ENCODE measurements around the gene TLE1. TPM values are rescaled to one million over a fixed set of nuclear protein-coding genes. Genes with fewer than 3 reads are reported as not detected.

TLE1 gene
- total and polyA plus RNA-seq, 2 donors (not counting 1 experiment from before 2014, with no cell fraction given), result 33.5 to 80.3 TPM

DNA sequence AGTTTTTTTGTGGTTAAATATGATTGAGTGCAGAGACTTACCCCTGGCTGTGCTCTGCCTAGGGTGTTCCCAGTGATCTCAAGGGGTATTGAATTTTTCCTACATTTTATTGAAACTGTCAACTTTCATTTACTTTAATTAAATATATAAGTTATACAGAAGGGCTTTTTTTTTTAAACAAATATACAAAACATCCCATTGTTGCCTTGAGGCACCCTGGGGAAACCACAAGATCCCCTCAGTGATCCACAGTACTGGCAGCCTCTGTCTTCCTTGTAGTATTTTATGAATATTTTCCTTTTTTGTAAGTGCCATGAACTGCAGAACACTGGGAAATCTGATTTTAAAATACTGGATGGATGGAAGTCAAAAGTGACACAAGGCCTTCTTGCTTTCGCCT, 123.7 kb downstream of the TLE1 start:
- H3K4me3 Mint-ChIP-seq, result no peak overlapping the region
- Histone ChIP-seq H4K20me1 (ENCODE audit: control insufficient read depth, insufficient read depth, low read length, poor library complexity, severe bottlenecking) (no peaks in the 10 kb centered on the region), H3K27me3 (replicated peaks in 1 of 4; ENCODE audit: control extremely low read depth in 1 of 4, control insufficient read depth in 3 of 4, insufficient read depth in 4 of 4, low read length in 3 of 4) (no peaks in the 10 kb centered on the region), H3K79me2 (ENCODE audit: control insufficient read depth, insufficient read depth, low read length) (no peaks in the 10 kb centered on the region), H3K4me1 (ENCODE audit: control insufficient read depth in 2 of 2, insufficient read depth in 2 of 2, low read length in 2 of 2) (peaks cover 0 to under 1% of the 10 kb centered on the region in 2 donors), H3K4me2 (replicated peaks; ENCODE audit: low read depth, low read length, poor library complexity, severe bottlenecking) (no peak overlapping the region), H3K9ac (ENCODE audit: low read length) (no peak overlapping the region), H3K36me3 (replicated peaks in 1 of 2; ENCODE audit: control extremely low read depth in 1 of 2, control insufficient read depth in 1 of 2, extremely low read depth in 1 of 2, insufficient read depth in 2 of 2, low read length in 1 of 2) (no peaks in the 10 kb centered on the region), H2AFZ (ENCODE audit: insufficient read depth, low read depth, low read length, poor library complexity, severe bottlenecking) (no peak overlapping the region), H3K4me3 (ENCODE audit: control extremely low read depth in 1 of 5, extremely low read depth in 1 of 5, insufficient read depth in 1 of 5, low read depth in 2 of 5, low read length in 4 of 5) (no peak overlapping the region), H3K27ac (ENCODE audit: low read length in 2 of 2) (no peak overlapping the region), H3K9me3 (ENCODE audit: control extremely low read depth in 1 of 3, control insufficient read depth in 2 of 3, insufficient read depth in 1 of 3, low read length in 2 of 3) (no peaks in the 10 kb centered on the region)
- ChIA-PET CTCF (no interaction called here), POLR2A (no interaction called here)
- H3K27ac Mint-ChIP-seq, result no peak overlapping the region
- H3K9me3 Mint-ChIP-seq (ENCODE audit: insufficient read depth), result no peaks in the 10 kb centered on the region
- no peak for TF ChIP-seq EZH2 (IDR thresholded peaks at IDR 0.05; ENCODE audit: borderline replicate concordance, insufficient read depth, low read depth, low read length, poor library complexity, severe bottlenecking)
- TF ChIP-seq, protein P1, sequence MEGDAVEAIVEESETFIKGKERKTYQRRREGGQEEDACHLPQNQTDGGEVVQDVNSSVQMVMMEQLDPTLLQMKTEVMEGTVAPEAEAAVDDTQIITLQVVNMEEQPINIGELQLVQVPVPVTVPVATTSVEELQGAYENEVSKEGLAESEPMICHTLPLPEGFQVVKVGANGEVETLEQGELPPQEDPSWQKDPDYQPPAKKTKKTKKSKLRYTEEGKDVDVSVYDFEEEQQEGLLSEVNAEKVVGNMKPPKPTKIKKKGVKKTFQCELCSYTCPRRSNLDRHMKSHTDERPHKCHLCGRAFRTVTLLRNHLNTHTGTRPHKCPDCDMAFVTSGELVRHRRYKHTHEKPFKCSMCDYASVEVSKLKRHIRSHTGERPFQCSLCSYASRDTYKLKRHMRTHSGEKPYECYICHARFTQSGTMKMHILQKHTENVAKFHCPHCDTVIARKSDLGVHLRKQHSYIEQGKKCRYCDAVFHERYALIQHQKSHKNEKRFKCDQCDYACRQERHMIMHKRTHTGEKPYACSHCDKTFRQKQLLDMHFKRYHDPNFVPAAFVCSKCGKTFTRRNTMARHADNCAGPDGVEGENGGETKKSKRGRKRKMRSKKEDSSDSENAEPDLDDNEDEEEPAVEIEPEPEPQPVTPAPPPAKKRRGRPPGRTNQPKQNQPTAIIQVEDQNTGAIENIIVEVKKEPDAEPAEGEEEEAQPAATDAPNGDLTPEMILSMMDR (IDR thresholded peaks at IDR 0.05), result no peak
- 100% methylated on average over 1 of the region's 1 CpG for WGBS (ENCODE audit: insufficient coverage)
- intact Hi-C loops (cut with micrococcal nuclease), result no loop called here
- no peak for ATAC-seq (ENCODE audit: low read depth)
- H3K4me1 Mint-ChIP-seq, result peaks cover 5% of the 10 kb centered on the region
- H3K27me3 Mint-ChIP-seq, result no peaks in the 10 kb centered on the region
- no peak for DNase-seq

DNA sequence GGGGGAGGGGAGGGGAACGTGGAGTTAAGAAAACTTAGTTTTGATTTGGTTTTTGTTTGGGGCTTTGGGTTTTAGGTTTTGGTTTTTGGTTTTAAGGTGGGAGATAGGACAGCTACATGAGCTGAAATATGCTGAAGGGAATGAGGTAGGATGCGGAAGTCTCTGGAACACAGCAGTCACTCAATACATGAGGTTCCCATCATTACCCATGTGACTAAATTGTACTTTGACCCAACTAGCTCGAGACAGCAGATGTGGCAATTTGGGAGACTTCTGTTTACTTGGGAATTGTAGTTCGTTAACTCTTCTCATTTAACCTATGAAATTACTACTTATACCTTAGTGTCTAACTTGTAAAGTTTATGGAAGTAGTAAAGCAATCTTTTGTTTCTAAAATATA, 124.2 kb downstream of the TLE1 start:
- Histone ChIP-seq H3K79me2 (ENCODE audit: control insufficient read depth, insufficient read depth, low read length) (no peaks in the 10 kb centered on the region), H3K36me3 (replicated peaks in 1 of 2; ENCODE audit: control extremely low read depth in 1 of 2, control insufficient read depth in 1 of 2, extremely low read depth in 1 of 2, insufficient read depth in 2 of 2, low read length in 1 of 2) (no peaks in the 10 kb centered on the region), H3K9me3 (ENCODE audit: control extremely low read depth in 1 of 3, control insufficient read depth in 2 of 3, insufficient read depth in 1 of 3, low read length in 2 of 3) (no peaks in the 10 kb centered on the region), H4K20me1 (ENCODE audit: control insufficient read depth, insufficient read depth, low read length, poor library complexity, severe bottlenecking) (no peaks in the 10 kb centered on the region), H3K4me3 (ENCODE audit: control extremely low read depth in 1 of 5, extremely low read depth in 1 of 5, insufficient read depth in 1 of 5, low read depth in 2 of 5, low read length in 4 of 5) (no peak overlapping the region), H2AFZ (ENCODE audit: insufficient read depth, low read depth, low read length, poor library complexity, severe bottlenecking) (no peak overlapping the region), H3K27ac (ENCODE audit: low read length in 2 of 2) (no peak overlapping the region), H3K9ac (ENCODE audit: low read length) (no peak overlapping the region), H3K4me1 (ENCODE audit: control insufficient read depth in 2 of 2, insufficient read depth in 2 of 2, low read length in 2 of 2) (peaks cover 3 to 5% of the 10 kb centered on the region in 2 donors), H3K4me2 (replicated peaks; ENCODE audit: low read depth, low read length, poor library complexity, severe bottlenecking) (no peak overlapping the region), H3K27me3 (replicated peaks in 1 of 4; ENCODE audit: control extremely low read depth in 1 of 4, control insufficient read depth in 3 of 4, insufficient read depth in 4 of 4, low read length in 3 of 4) (no peaks in the 10 kb centered on the region)
- Mint-ChIP-seq H3K27ac (no peak overlapping the region), H3K4me1 (peaks cover 8% of the 10 kb centered on the region), H3K9me3 (ENCODE audit: insufficient read depth) (no peaks in the 10 kb centered on the region), H3K4me3 (no peak overlapping the region), H3K27me3 (no peaks in the 10 kb centered on the region)
- ChIA-PET CTCF (no interaction called here), POLR2A (no interaction called here)
- no peak for TF ChIP-seq EZH2 (IDR thresholded peaks at IDR 0.05; ENCODE audit: borderline replicate concordance, insufficient read depth, low read depth, low read length, poor library complexity, severe bottlenecking)
- TF ChIP-seq, protein P1 (IDR thresholded peaks at IDR 0.05), result no peak
- intact Hi-C loops (cut with micrococcal nuclease), result no loop called here
- WGBS (ENCODE audit: insufficient coverage), result no CpG with 5 or more reads among the region's 4 CpGs
- no peak for DNase-seq
- no peak for ATAC-seq (ENCODE audit: low read depth)
